ENCODE results near the gene SLC6A11. TPM values are rescaled to one million over a fixed set of nuclear protein-coding genes. Genes with fewer than 3 reads are reported as not detected.

Gene SLC6A11
- total and polyA plus RNA-seq, 2 of the 8 experiments (the other 6 are each of a cell fraction or from before 2014, with no cell fraction given), result 0.78 to 1.5 TPM

DNA sequence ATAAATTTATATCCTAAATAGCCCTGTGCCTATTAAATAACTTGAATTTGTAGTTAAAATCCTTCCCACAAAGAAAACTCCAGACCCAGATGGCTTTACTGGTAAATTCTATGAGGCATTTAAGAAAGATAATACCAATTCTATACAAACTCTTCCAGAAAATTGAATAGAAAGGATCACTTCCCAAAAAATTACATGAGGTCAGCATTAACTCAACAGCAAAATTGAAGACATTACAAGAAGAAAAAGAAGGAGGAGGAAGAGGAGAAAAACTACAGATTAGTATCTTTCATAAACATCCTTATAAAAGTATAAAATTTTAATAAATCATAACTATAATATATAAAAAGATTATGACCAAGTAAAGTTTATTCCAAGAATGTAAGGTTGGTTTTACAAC is 29.4 kb upstream of the SLC6A11 start:
- Histone ChIP-seq H3K18ac (ENCODE audit: extremely low read depth, low read length) (no peak overlapping the region), H3K14ac (ENCODE audit: insufficient read length) (no peak overlapping the region), H2AFZ (ENCODE audit: low read length) (no peak overlapping the region), H3K9me3 (ENCODE audit: insufficient read depth in 2 of 2, low read depth in 1 of 2, low read length in 1 of 2) (no peaks in the 10 kb centered on the region), H3K27ac (ENCODE audit: low read depth, low read length) (no peak overlapping the region), H3K23me2 (ENCODE audit: low read depth, low read length) (no peaks in the 10 kb centered on the region), H3K4me2 (ENCODE audit: insufficient read depth in 1 of 2, low read depth in 2 of 2, low read length in 2 of 2) (no peak overlapping the region), H3K4me1 (replicated peaks in 1 of 4; ENCODE audit: control insufficient read depth in 3 of 4, insufficient read depth in 4 of 4, low read length in 3 of 4) (no peaks in the 10 kb centered on the region), H4K91ac (replicated peaks; ENCODE audit: insufficient read length, low read length) (no peak overlapping the region), H2BK15ac (ENCODE audit: low read length) (no peak overlapping the region), H3K79me2 (ENCODE audit: control insufficient read depth in 1 of 2, insufficient read depth in 2 of 2, low read length in 2 of 2) (no peaks in the 10 kb centered on the region), H4K20me1 (replicated peaks in 1 of 2; ENCODE audit: control insufficient read depth in 1 of 2, insufficient read depth in 2 of 2, low read length in 2 of 2) (no peaks in the 10 kb centered on the region), H3K79me1 (ENCODE audit: low read depth, low read length) (no peaks in the 10 kb centered on the region), H2BK5ac (ENCODE audit: low read depth, low read length) (no peak overlapping the region), H2BK20ac (ENCODE audit: low read length) (no peak overlapping the region), H3K23ac (ENCODE audit: insufficient read length) (no peak overlapping the region), H3K36me3 (ENCODE audit: control insufficient read depth in 2 of 4, insufficient read depth in 4 of 4, low read length in 3 of 4) (no peaks in the 10 kb centered on the region), H2BK12ac (ENCODE audit: low read depth, low read length) (no peak overlapping the region), H3K4me3 (ENCODE audit: extremely low read depth in 1 of 4, insufficient read depth in 2 of 4, low read depth in 3 of 4, low read length in 4 of 4) (no peak overlapping the region), H2AK5ac (ENCODE audit: low read depth, low read length) (no peak overlapping the region), H4K8ac (ENCODE audit: extremely low read depth, insufficient read depth, low read length) (no peak overlapping the region), H3K56ac (replicated peaks; ENCODE audit: insufficient read length, low read depth, low read length) (no peak overlapping the region), H2BK120ac (replicated peaks; ENCODE audit: low read depth, low read length) (no peak overlapping the region), H3K27me3 (replicated peaks in 1 of 4; ENCODE audit: control insufficient read depth in 3 of 4, extremely low read depth in 1 of 4, insufficient read depth in 3 of 4, low read length in 3 of 4) (peaks cover 0 to 1% (median 0%) of the 10 kb centered on the region in 4 experiments; a peak in 2 of 7 replicates), H4K5ac (ENCODE audit: insufficient read length, low read depth, low read length) (no peak overlapping the region), H3K4ac (replicated peaks; ENCODE audit: insufficient read length, low read depth, low read length) (no peak overlapping the region), H3K9ac (replicated peaks in 1 of 4; ENCODE audit: extremely low read depth in 1 of 4, low read depth in 3 of 4, low read length in 3 of 4) (no peak overlapping the region)
- DNase-seq (ENCODE audit: low read depth in 1 of 2, low spot score in 2 of 2) (no peak), FAIRE-seq (no peak)
- CTCF ChIA-PET (ENCODE audit: partially characterized antibody), result interaction anchor here (0.9 to 1.6 kb wide), 2 partner anchors 28 to 273 kb away, joined by 3 to 7 read pairs; no protein-coding TSS in a partner anchor
- POLR2A ChIA-PET (ENCODE audit: partially characterized antibody), result no interaction called here
- TF ChIP-seq RAD21 (IDR thresholded peaks at IDR 0.05 in 1 of 2, conservative IDR thresholded peaks at IDR 0.05 in 1 of 2; ENCODE audit: low read depth in 2 of 2, low read length in 2 of 2) (no peak), MAFK (IDR thresholded peaks at IDR 0.05; ENCODE audit: low read depth, low read length) (no peak), RFX5 (IDR thresholded peaks at IDR 0.05; ENCODE audit: borderline replicate concordance, low read depth, low read length) (no peak), BACH1 (IDR thresholded peaks at IDR 0.05; ENCODE audit: low read length) (no peak)

Data from H1 (cell line).